Measurements from ENCODE around the gene UMPS.
"Not testable (repeated sequence)": the region's sequence is repeated elsewhere in the genome, so short reads cannot be mapped to it uniquely, and the experiment has no call there.

The UMPS gene

DNA sequence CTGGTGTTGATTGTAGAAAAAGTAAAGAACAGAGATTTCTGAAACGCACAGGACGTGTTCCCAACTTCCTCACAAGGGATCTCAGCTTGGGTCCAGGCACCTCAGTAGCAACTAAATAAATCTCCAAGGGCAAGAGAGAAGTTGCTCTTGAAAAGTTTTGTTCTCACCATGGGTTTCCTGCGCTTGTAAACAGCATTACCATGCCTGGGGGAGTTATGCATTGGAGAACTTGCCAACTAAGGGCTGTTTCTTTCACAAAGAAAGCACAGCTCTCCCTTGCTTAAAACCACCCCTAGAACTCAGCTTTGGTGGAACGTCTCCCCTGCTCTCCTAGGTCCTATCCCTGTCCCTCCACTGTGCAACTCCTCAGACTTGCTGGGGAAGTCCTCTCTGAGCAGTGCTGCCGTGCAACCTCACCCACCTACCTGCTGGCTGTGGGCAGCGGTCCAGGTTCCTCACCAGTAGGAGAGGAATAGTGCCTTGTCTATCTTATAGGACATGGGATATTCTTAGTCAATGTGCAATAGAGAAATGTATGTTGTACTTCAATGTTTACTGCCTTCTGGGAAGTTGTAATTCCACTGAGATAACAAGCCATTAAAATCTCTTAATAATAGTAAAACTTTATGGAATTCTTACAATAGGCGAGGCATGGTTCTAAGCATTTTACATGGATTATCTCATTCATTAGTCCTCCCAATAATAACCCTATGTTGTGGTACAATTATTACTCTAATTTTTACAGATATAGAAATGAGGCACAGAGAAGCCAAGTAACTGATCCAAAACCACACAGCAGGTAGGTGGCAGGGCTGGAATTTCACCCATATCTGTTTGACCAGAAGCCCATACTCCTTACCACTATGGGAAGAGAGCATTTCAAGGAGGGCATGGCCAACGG lies 51.5 kb downstream of the UMPS start:
- no peak for DNase-seq

DNA sequence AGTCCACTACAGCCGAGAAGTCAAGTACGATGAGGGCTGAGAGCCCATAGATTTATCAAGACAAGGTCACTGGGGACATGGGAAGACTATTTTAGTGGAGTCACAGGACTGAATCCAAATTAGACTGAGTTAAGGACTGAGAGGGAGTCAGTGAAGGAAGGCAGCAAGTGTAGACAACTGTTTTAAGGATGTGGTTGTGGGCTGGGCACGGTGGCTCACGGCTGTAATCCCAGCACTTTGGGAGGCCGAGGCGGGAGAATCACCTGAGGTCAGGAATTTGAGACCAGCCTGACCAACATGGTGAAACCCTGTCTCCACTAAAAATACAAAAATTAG lies 52.1 kb downstream of the UMPS start:
- DNase-seq = not testable (repeated sequence)

DNA sequence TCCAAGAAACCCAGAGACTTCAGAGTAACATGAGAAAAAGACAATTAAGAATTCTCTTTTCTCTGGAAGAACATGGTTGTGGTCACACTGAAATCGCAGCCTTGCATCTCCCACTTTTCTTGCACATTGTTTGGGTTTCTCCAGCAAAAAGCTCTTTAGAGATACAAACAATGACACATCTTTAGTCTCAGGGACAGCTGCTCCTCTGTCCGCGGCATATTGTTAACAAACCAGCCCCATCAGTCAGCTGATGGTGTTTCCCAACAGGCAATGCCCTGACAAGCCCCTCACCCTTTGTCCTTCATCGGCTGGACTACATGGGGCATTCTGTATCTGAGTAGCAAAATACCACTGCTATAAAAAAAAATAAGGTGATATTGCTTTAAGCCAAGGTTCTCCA lies 53.4 kb downstream of the UMPS start:
- DNase-seq = no peak

DNA sequence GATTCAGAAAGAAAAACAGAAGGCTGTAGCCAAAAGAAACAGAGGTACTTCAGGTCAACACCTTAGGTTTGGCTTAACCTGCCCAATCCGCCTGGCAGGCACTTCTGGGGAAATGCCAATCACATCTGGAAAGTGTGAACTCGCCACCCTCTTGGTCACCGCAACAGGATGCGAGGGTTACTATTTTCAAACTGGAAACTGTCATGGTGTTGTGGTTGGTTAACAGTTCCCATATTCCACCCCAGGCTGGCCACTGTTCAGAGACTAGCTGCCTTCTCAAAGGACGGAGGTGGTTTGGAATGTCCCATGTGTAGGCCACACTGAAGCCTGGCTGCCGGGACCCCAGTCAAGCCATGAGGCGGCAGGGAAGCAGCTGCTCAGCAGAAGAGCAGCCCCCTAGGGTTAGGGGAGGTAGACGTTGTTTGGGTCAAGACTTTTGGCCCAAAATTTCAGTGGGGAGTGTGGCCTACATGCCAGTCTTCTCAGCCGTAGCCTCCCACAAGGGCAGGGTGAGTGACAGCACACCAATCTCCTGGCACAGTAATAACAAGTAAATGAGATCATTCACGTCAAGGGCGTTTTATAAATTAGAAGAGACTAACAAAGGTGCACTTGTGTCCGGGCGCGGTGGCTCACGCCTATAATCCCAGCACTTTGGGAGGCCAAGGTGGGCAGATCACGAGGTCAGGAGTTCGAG lies 54.6 kb downstream of the UMPS start:
- DNase-seq = no peak

DNA sequence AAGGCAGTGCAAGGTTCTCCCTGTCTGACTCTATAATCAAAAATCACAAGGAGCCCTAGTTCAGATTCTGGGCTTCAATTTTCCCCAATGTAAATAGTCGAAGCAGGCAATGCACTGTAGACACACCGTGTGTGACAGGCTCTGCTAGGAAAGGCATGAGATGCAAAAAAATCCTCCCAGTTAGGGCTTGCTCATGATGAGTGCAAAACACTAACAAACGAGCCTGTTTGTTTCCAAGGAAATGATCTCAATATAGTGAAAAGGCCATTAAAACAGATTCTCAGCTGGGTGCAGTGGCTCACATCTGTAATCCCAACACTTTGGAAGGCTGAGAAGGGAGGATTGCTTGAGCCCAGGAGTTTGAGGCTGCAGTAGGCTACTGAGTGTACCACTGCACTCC lies 55.7 kb downstream of the UMPS start:
- no peak for DNase-seq

DNA sequence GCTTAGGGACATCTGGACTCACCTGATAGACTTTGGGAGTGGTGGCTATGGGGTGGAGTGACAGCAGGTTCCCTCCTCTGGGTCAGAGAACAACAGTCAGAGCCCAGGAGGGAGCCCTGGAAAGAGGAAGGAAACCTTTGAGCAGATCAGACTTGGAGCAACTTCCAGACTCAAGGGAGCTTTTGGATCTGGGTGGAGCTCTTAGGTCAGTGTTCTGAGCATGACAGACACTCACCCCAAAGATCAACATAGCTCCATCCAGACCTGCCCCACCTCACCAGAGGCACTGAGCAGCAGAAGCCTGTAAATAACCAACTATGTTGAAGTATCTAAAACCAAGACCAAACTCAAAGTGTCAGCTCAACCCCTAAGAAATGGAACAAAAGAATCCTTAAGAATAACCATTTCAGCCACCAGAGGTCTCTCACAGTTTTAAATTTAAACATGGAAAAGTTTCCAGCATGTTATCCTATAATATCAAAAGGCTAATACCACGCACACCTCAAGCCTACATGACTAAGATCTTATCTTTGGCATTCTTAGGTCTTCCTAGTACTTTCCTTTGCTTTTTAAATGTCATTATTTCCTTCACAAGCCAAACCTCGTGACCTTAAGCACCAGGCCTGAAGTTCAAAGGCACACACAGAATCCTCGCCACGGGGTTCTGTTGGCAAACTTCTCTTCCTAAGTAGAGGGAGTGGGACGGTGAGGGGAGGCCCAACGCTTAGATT lies 56.4 kb downstream of the UMPS start:
- no peak for DNase-seq

DNA sequence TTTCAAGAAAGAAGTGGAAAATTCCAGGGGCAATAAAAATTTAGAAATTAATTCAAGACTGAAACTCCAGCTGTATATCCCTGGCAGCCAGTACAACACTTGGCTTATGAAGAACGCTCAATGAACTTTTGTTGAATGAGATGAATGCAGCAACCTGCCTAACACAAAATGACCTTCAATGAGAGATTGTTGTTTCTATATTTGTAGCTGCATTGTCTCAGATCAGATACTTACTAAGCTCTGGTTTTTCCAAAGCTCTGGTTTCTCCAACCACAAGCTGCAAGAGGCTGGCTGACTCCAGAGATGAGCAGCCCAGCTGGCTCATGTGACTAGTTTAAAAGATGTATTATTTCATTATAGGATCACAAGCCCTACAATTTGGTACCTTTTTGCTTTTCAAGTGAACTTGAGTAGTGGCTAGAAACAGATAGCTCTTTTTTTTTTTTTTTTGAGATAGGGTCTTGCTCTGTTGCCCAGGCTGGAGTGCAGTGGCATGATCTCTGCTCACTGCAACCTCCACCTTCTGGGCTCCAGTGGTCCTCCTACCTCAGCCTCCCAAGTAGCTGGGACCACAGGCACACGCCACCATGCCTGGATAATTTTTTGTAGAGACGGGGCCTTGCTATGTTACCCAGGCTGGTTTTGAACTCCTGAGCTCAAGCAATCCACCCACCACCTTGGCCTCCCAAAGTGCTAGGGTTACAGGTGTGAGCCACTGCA lies 57.4 kb downstream of the UMPS start:
- no peak for DNase-seq

DNA sequence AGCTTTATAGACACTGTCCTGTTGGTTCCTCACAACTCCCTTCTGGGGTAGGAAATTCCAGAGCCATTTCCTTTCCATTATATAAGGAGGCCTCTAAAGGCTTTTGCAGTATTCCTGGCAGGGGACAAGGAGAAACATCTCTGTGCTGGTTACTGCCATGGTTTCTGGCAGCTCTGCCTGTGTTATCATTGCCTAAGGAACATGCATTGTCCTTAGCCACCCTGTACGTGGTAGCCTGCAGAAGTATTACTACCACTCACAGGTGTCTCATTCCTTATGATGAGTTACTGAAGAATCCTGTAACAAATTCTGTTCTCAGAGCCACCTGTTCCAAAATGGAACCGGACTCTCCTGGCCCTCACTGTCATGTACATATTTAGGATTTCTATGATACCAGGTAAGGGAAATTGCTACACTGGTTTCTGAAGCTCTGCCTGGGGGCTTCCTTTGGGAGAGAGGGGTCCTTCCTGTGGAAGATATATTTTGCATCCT lies 58.0 kb downstream of the UMPS start:
- no peak for DNase-seq

DNA sequence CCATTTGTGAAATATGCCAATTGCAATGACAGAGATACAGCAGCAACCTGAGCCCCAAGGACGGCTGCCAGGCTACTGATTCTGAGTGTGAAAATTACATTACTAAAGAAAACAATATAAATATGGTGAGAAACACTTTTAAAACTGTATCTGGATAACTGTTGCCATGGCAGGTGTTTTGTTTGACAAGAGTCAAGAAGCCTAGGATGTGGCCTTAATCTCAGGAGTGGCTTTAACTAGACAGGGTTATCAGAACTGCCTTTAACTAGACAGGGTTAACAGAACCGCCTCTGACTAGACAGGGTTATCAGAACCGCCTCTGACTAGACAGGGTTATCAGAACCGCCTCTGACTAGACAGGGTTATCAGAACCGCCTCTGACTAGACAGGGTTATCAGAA lies 58.9 kb downstream of the UMPS start:
- DNase-seq = not testable (repeated sequence)

DNA sequence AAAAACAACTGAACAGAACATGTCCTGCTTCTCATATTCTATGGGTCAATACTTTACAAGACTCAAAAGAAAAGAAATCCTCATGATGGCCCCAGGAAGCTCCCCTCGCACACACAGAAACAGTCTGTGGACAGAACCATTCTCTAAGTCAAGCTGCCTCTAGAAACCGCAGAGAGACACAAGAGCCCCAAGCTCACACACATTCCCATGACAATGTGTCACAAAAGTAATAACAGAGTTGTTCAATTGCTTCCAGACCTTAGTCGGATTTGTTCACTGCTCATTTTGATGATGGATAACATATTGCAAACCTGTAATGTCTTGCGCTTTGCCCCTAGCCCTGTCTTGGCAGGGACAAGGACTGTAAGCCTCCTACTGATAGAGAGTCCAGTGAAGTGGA lies 60.9 kb downstream of the UMPS start:
- DNase-seq = no peak

DNA sequence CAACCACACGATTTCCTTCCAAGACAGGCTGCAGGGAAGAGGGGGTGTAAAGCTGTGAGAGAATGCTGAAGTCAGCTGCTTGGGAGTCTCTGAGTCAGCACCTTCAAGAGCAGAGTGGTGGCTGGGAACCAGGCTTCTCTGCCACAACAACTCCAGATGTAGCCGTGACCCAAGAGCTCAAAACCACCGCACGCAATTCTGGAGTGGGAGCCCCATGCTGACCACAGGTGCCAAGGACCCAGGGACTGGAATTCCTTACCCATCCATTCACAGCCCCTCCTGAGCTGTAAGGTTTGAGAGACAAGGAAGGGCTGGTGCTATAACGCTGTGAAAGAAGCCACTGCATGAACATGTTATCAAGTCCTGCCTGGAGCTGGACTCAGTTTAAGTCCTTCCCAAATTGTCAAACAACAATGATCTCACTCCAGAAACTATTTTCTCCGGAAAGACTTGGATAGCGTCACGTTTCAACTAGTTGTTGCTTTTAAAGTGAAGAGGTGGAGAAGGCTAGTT lies 61.4 kb downstream of the UMPS start:
- DNase-seq = no peak

DNA sequence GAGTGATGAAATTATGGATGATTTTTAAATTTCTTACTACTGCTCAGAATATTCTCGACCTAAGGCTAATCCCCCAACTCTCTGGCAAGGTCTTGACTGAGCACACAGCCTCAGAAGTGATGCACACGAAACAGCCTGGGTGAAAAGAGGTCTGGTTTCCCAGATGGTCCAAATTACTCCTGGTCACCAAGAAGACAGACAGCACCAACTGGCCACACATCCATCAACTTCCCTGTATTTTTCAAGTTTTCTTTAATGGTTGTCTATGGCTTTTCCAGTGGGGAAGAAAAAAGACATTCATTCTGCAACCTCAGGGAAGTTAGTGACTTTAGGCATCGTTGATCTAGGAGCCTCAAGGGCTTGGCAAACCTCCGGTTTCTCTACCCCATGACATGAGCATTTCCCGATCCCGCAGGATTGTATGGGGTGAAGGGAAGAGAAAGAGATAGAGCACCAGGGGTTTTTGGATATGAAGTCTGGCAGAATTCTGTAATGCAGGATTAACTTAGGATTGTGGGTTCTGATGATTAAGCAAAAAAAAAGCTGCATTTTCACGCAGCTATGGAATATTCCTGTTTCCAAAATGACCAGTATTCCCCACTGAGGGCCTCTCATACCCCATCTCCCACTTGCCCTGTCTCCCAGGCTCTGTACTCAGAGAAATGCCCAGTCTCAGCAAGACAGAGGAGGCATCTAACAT lies 62.2 kb downstream of the UMPS start:
- no peak for DNase-seq

DNA sequence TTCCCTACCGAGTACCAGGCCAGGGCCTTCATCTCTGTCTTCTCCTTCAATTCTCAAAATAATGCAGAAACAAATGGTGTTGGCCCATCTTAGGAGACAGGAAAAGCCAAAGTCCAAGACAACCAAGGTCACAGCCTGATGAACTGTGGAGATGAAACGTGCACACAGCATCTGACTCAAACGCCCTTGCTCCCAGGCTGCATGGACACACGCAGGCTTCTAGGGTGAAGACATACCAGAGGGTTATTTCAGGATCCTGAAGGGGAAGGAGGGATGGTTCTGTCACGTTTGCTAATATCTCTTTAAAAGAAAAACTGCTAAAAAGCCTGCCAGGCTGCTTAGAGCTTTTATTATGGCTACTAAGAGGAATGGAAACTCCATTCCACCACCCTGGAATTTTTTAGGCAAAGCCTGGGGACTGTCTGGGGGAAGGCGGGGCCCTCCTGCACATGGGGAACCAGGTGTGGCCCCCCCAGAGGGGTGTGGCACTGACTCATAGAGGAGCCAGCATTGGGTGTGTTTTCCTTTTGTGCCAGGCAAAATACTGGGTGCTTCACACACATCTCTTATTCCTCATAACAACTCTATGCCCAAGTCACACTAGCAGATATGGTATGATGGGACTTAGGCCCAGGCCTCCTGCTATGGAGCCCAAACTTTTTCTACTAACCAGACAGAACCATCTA lies 62.9 kb downstream of the UMPS start:
- no peak for DNase-seq

DNA sequence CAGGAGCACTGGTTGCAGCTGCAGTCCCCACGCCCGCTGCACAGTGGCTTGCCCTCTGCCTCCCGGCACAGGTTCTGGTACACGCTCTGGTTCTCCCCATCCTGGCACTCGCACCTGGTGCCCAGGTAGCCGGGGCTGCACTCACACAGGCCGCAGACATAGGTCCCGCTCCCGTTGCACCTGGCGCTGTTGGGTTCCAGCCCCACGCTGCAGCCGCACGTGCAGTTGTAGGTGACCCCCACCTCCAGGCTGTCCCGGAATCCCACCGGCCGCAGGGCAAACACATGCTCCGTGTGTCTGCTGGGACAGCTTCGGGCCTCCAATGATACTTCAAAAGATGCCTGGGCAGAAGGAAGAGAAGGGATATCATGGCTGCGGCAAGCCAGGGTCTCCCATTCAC lies 66.2 kb downstream of the UMPS start:
- no peak for DNase-seq

DNA sequence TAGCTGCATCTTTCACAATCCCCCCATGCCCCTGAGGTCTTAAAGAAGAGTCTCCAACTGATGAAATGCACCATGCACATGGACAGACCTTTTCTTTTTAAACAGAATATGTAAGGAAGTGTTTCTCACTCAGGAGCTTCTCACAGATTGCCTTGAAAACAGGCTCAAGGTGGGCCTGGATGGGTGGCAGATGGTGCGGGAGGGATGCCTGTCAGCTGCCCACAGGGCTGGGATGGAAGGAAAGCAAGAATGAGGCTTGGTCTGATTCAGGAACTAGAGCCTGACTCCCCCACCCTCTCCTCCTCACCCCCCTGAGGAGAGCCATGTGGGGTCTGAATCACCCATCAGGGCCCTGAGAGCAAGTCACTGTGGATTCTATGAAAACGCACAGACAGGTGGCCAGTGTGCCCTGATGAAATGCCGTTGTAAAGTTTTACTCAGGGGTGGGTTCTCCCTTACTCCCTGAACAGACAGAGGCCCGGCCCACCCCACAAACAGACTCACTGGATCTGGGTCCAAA lies 67.2 kb downstream of the UMPS start:
- DNase-seq = no peak

Measured in stimulated activated naive CD4-positive, alpha-beta T cell (primary cell).